Fibroblast of skin of scalp (primary cell): Measurements from ENCODE around the gene PDGFRA.
"Not testable (repeated sequence)": the region's sequence is repeated elsewhere in the genome, so short reads cannot be mapped to it uniquely, and the experiment has no call there.

Source experiments
- DNase-seq: peaks from one replicate; pipeline ENCODE4 v3.0.0-alpha.2; 2013

PDGFRA gene

DNA sequence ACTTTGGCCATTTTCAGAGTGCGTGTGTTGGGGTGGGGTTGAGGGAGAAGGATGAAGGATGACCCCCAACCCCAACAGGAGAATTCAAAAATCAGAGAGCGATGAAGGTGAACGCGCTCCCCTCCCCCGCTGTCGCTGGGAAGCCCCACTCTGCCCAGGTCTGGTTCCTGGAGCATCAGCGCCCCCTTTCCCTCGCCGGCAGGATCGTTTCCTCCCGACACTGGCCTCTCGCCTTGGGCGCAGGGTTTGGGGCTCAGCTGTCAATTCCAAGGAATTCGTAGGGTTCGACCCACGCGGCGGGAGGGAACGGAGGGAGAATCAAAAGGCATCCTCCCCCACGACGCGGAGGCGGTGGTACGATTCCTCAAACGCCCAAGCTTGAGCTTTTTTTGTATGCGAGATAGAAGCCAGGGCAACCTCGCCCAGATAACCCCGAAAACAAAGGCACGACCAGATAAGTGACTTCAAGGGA lies 1.0 kb upstream of the PDGFRA start:
- DNase-seq = peak; percentile 85

DNA sequence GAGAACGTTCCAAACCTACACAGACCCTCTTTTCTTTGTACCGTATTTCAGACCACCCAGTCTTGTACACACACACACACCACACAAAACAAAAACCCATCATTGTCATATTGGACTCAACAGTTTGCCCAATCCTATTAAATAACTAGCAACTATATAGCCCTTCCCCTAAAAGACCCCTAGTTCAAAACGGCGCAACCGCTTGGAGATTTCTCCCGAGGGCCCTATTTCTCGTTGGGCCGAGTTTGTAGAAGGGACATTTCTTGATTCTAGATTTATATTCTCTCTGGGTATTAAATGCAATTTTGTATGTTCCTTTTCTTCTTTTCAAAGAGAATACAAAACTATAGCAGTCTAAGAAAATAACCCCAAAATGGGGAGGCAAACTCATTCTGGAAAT lies 547 bp upstream of the PDGFRA start:
- DNase-seq = no peak

DNA sequence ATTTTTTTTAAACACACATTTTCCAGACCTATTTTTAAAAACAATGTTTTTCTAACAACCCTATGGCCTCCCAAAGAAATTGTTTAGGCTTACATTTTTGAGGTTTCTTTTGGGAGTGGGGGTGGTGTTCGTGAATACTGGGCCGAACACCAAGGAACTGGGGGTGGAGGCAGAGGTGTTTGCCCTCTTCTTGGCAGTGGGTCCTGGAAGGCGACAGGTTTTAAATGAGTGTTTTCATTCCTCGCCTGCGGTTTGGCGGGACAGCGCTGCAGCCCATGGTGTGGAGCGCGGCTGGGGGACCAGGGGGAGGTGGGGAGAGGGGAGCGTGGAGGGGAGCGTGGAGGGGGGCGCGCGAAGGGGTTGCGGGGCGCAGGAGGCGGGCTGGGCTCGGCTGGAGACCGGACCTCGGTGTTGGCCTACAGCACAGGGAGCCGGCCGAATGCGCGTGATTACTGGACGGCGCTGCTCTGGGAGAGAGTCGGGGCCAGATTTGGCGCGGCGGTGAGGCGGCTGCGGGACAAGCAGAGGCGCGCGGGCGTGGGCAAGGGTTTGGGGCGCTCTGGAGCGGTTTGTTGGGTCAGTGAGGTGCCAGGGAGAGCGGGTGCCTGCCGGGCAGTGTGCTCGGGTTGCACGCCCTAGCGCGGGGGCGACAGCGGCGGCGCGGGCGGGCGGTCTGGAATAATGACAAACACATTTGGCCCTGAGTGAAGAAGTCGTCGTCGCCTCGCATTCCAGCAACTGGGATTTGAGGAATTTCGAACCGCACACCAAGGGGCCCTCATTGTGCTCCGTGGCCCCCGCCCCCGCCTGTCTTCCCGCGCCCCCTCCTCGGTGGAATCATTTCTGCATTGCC lies 764 bp downstream of the PDGFRA start:
- DNase-seq = peak; percentile 68

DNA sequence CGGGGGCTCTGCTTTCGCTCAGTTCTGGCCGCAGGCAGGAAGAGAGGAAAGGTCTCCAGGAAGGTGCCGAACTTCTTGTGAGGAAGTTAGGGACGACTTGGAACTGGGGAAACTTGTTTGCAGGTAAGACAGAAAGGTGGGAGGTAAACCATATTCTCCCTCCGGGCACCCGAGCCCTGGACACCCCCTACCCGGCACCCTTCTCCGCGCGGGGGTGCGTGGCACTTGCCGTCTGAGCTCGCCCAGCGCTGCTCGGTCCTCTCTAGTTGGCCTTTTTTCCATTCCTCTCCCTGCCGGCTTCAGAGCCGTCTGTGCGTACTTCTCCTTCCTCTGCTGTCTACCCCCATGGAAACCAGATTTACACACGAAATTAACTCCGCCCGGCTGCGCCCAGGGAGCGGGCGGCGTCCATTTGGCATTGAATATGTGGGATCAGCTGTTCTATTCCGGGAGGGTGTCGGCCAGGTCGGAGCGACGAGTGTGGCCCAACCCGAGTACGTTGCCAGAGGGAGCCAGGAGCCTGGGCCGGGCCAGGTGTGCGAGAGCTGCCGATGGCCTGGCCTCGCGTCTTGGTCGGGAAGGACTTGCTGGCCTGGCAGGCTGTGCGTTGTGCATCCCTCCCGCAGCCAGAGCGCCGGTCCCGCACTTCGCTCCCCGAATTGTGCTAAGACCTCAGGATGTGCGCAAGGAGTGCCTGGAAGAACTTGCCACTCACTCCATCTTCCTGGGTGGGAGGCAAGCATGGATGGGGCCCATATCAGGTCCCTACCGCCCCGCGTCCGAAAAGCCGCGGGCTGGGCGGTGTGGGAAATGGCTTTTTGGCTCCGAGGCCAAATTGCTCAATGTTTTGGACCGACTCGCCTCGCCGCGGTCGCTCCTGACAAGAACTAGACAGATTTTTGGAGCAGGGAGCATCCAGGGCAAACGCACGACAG lies 1.7 kb downstream of the PDGFRA start:
- DNase-seq = peak; percentile 52

DNA sequence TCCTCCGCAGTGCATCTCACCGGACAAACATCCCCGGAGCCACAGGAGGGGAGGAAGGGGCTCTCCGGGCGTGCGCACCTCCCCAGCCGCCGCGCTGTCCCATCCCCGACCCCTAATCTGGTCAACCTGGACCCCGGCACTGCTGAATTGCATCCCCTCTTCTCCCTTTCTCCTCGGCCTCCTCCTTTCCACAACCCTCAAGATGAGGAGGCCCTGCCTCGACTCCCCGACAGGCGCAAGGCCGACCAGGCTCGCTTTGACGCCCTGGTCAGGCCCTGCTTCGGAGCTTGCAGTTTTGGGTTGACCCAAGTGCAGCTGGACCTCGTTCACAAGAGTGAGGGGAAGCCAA lies 2.3 kb downstream of the PDGFRA start:
- no peak for DNase-seq

DNA sequence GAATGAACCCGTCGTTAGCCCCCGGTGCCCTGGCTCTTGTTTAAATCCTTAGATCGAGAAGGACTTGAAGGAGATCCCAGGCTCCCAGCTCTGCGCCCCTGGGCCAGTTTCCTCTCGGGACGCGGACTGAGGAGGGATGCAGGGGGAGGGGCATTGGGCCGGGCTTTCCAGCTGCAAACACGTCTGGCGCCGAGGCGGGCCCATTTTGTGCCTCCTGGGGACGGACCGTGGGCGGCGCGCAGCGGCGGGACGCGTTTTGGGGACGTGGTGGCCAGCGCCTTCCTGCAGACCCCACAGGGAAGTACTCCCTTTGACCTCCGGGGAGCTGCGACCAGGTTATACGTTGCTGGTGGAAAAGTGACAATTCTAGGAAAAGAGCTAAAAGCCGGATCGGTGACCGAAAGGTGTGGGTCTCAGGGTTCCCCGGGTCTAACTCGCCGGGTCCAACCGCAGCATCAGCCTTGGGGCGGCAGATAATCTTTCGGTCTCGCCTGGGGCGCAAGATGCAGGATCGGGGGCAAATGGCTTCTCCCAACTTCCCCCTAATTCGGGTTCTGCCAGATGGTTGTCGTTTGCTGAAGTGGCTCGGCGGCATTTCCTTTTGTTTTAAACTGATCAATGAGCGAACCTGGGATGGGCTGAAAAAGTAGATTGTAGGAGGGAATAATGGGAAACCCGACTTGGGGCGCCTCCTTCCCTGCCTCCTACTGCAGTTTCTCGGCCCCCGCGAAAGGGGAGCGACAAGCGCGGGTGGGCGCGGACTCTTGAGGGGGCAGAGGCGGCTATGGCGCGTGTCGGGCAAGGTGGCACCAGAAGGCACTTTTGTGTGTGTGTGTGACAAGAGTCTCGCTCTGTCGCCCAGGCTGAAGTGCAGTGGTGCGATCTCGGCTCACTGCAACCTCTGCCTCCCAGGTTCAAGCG lies 2.9 kb downstream of the PDGFRA start:
- DNase-seq = peak; percentile 77

DNA sequence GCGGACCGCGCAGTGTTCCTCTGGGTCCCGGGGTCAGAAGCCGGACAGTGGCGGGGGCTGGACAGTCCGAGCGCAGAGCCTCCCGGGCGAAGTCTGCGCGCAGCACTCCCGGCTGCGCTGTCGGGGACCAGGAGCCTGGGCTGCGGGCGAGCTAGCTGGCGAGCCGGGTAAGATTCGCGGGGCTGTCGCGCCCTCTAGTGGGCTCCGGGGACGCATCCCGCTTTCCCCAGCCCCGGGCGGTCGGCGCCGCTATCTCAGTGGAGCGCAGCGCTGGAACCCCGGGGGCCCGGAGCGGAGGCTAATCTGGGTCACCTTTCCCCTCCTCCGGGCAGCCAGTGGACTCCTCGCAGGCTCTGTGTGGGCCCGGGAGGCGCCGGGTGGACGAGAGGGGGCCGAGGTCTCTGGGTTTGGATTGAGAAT lies 4.2 kb downstream of the PDGFRA start:
- peak; percentile 91 for DNase-seq

DNA sequence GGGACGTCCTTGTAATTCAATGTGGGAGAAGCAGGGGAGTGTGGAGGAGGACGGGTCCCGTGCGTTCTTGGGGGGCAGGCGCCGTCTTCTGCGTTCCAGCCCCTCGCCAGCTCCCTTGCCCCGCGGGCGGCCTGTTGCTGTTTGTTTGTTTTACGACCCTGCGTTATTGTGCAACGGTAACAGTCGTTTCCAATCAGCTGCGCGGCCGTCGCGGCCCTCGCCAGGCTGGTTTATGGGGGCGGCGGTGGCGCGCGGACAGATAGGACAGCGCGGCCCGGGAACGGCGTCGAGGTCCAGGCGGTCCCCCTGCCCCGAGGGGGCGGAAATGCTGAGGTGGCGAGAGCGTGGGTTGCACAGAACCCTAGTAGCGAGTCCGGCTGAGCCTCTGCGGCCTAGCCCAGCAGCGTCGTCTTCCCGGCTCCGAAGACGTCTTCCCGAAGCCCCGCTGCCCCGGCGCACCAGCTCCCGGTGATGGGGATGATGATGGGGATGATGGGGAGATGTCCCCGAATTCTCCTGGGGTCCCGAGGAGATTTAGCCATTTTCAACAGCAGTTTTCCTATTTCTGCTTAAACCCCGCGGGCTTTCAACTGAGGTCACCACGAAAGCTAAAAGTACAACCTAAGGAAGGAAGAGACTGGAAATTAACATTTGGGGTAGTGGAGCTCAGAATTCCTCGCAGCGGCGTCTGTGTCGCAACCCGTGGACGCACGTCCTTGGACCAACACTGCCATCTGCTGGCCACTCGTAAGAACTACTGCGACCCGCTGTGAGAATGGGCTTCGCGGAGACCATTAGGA lies 4.8 kb downstream of the PDGFRA start:
- DNase-seq = peak; percentile 86

DNA sequence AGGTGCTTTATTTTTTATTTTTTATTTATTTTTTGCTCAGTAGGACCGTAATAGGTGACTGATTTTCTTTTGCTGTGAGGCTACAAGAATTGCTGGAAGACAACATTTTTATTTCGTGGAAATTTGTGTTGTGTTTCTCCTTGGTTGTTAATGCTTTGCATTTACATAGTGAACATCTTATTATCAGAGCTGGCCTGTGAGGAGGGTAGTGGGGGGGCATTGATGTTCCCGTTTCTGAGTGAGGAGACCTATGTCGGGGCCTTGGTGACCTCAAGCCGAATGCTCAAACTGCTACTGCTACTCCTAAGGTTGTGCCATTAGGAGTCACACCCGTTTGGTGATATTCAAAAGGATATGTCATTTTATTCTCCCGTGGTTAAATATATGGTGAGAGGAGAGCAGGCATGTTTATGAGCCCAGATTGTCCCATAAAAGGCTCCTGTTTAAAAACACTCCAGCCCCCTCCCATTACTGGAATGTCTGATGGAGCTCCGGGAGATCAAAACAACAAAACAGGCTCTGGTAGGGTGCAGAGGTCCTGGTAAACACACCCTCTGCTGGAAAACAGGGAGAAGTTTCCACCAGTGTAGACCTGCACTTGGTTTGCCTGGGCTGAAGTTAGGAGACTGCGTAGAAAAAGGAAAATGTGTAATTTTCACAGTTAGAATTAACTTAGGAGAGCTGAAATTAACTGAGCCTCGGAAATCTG lies 5.6 kb downstream of the PDGFRA start:
- peak; percentile 42 for DNase-seq

DNA sequence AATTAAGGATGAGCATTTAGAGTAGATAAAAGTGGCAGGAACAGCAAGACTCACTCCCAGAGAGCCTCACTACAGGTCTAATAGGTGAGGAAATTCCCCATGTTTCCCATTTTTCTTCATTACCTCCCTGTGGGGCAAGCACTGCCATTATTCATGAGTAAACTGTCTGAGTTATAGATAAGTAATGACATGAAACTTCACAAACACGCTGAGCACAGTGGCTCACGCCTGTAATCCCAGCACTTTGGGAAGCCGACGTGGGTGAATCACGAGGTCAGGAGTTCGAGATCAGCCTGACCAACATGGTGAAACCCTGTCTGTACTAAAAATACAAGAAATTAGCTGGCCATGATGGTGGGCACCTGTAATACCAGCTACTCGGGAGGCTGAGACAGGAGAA lies 7.2 kb downstream of the PDGFRA start:
- DNase-seq = not testable (repeated sequence)

DNA sequence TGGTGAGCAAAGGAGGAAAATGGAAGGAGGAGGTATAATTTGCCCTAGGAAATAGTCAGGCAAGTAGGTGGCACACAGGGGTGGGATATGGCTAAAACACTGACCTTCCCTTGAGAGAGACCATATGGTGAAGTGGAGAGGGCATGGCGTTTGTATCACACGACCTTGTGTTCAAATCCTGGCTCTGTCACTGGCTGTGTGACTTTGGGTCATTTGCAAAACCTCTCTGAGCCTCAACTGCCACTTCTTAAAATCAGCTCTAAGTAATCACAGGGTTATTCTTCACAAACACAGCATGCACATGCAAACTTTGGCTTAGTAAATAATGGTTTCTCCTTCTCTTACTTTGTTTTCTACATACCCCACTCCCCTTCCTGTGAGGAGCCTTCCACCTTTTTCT lies 8.7 kb downstream of the PDGFRA start:
- DNase-seq = no peak

DNA sequence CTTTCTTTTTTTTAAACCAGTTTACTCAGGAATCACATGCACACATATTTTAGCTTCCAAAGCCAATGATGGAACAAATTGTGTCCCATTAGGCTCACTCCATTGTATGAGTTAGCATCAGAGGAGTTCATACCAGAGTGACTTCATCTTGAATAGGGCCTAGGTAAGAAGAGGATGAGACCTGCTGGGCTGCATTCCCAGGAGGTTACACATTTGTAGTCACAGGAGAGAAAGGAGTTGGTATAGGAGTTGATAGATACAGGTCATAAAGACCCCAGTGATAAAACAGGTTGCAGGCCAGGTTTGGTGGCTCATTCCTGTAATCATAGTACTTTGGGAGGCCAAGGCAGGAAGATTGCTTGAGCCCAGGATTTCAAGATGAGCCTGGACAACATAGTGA lies 9.3 kb downstream of the PDGFRA start:
- DNase-seq = no peak

DNA sequence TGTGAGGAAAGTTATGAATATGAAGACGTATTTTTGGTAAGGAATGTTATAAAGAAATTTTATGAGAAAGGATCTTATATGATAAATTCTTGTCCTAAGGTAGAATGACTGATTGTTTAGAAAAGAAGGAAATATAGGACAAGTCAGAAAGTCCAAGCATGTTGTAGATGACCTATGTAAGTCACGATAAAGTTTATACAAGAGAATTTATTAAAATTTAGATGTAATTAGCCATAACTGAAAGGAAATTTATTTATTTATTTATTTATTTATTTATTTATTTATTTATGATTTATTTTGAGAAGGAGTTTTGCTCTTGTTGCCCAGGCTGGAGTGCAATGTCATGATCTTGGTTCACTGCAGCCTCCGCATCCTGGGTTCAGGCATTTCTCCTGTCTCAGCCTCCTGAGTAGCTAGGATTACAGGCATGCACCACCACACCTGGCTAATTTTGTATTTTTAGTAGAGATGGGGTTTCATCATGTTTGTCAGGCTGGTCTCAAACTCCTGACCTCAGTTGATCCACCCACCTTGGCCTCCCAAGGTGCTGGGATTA lies 12.3 kb downstream of the PDGFRA start:
- DNase-seq = not testable (repeated sequence)

DNA sequence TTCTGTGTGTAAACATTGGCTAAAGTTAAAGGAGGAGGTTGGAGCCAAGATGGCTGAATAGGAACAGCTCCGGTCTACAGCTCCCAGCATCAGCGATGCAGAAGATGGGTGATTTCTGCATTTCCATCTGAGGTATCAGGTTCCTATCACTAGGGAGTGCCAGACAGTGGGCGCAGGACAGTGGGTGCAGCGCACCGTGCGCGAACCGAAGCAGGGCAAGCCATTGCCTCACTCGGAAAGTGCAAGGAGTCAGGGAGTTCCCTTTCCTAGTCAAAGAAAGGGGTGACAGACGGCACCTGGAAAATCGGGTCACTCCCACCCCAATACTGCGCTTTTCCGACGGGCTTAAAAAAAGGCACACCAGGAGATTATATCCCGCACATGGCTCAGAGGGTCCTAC lies 14.4 kb downstream of the PDGFRA start:
- not testable (repeated sequence) for DNase-seq

DNA sequence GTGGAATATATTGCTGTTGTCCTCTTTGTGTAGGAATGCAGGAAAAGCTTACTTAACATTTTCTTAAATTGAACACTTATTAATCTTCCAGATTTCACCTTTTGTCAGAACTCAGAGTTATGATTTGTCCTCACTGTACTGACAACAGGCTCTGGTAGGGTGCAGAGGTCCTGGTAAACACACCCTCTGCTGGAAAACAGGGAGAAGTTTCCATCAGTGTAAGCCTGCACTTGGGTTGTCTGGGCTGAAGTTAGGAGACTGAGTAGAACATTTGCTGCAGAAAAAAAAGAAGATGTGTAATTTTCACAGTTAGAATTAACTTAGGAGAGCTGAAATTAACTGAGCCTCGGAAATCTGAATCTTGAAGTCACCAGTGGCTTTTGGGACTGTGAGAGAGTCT lies 23.2 kb downstream of the PDGFRA start:
- not testable (repeated sequence) for DNase-seq

DNA sequence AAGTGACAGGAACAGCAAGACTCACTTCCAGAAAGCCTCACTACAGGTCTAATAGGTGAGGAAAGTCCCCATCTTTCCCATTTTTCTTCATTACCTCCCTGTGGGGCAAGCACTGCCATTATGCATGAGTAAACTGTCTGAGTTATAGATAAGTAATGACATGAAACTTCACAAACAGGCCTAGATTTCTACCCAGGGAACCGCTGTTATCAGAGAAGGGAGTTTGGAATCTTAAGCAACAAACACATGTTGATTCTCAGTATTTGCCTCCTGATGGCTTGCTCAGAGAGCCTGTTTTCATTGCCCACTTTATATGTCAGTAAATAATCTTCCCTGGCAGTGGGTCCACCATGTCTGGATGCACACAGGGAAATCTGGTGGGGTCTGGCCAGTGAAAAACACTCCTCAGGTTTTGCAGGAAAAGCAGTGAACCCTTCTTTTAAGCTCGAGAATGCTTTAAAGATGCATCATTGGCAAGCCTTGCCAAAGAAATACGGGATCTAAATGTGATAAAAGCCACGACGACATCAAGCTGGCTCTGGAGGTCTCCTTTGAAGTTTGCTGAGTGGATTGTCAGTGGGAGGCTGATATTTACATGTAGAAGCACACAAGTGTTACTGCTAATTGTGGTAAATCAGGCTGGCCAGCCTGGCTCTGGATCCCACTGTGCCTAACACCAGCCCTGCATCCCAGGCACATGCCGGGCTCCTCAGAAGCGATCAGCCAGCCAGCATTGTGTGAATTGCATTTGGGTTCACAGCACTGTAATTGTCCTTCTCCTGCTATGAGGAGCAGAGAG lies 25.2 kb downstream of the PDGFRA start:
- no peak for DNase-seq

DNA sequence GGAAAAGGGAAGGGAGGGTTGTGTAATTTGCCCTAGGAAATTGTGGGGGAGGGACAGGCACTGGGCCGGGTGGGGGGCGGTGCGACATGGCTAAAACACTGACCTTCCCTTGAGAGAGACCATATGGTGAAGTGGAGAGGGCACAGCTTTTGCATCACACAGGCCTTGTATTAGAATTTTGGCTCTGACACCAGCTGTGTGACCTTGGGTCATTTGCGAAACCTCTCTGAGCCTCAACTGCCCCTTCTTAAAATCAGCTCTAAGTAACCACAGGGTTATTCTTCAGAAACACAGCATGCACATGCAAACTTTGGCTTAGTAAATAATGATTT lies 25.8 kb downstream of the PDGFRA start:
- DNase-seq = no peak

DNA sequence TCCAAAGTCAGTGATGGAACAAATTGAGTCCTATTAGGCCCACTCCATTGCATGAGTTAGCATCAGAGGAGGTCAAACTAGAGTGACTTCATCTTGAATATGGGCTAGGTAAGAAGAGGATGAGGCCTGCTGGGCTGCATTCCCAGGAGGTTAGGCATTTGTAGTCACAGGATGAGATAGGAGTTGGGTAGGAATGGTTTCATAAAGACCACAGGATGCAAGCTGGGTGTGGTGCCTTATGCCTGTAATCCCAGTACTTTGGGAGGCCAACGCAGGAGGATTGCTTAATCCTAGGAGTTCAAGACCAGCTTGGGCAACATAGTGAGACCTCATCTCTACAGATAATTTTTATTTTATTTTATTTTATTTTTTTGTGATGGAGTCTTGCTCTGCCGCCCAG lies 26.8 kb downstream of the PDGFRA start:
- DNase-seq = peak; percentile 31
